HCT116 (cell line): ENCODE data around the gene CCDC174. TPM values are rescaled to one million over a fixed set of nuclear protein-coding genes. Genes with fewer than 3 reads are reported as not detected.

Experiments used
- ATAC-seq: fragments of 200-7000 bp; cut with Tn5 transposase; 2 replicates; pipeline ENCODE4 v1.9.1; 2020; ENCODE audit warnings: mild to moderate bottlenecking, moderate library complexity
- BruUV-seq: library from RNA; stranded (reverse); fragments of 400-500 nt; replicated peaks from 2 replicates; lab custom pipeline; 2021; lab: Mats Ljungman, UMichigan
- CTCF ChIA-PET: fragments of 300-600 bp; sonication (Branson Sonifier 250); formaldehyde crosslinking; loops from one replicate; lab custom pipeline; 2021; ENCODE audit warnings: antibody characterized with exemption; lab: Charles Lee
- POLR2A ChIA-PET: fragments of 300-600, 350-600 bp; sonication (Branson Sonifier 250); formaldehyde crosslinking; loops from one replicate; lab custom pipeline; 2021; ENCODE audit warnings: antibody characterized with exemption; lab: Charles Lee
- RAD21 ChIA-PET, 2 experiments: fragments of 300-600 bp; sonication (Branson Sonifier 250); formaldehyde crosslinking; loops; one replicate each; lab custom pipeline; 2023; ENCODE audit warnings: low total read pairs in 2 of 2; ENCODE audit not compliant: uncharacterized antibody in 2 of 2, unreplicated experiment in 2 of 2, low non-redundant PET in 1 of 2; lab: Charles Lee
- DNase-seq: peaks from one replicate; pipeline ENCODE4 v3.0.0-alpha.2; 2010; ENCODE audit warnings: low read depth, low spot score
- H2AFZ ChIP-seq: fragments of 200-600 bp; shearing (Covaris generic), sonication (generic); 2 replicates; pipeline ENCODE4 v1.6.1; 2017; ENCODE audit warnings: low read depth, mixed run types, mixed read lengths, antibody characterized with exemption, low read length; ENCODE audit not compliant: poor library complexity, severe bottlenecking
- H3K27ac ChIP-seq: 2 replicates; pipeline ENCODE4 v1.5.1; 2012; ENCODE audit warnings: low read depth, low read length
- H3K27me3 ChIP-seq: fragments of 200-600 bp; sonication (generic); 2 replicates; pipeline ENCODE4 v1.6.1; 2016; ENCODE audit warnings: mixed run types, low read length, mixed read lengths; ENCODE audit not compliant: insufficient read depth
- H3K36me3 ChIP-seq, 2 experiments: fragments of 200-500 bp in 1 of 2; fragments of 200-600 bp in 1 of 2; sonication (Bioruptor generic) in 1 of 2; sonication (generic) in 1 of 2; 2 replicates each; pipeline versions ENCODE4 v1.5.1 to v1.6.1; 2014 to 2016; ENCODE audit warnings: low read length in 2 of 2, inconsistent platforms in 1 of 2, mixed read lengths in 1 of 2, mixed run types in 1 of 2; ENCODE audit not compliant: insufficient read depth in 2 of 2, control insufficient read depth in 1 of 2
- H3K4me1 ChIP-seq, 2 experiments: fragments of 200-600 bp in 1 of 2; sonication (generic) in 1 of 2; 2 replicates each; pipeline versions ENCODE4 v1.5.1 to v1.6.1; 2012 to 2017; ENCODE audit warnings: low read length in 2 of 2, inconsistent platforms in 1 of 2, mild to moderate bottlenecking in 1 of 2, mixed read lengths in 1 of 2, mixed run types in 1 of 2, moderate library complexity in 1 of 2; ENCODE audit not compliant: insufficient read depth in 2 of 2, control insufficient read depth in 1 of 2
- H3K4me2 ChIP-seq: fragments of 200-600 bp; sonication (generic); 2 replicates; pipeline ENCODE4 v1.6.1; 2017; ENCODE audit warnings: mixed run types, low read length, mixed read lengths
- H3K4me3 ChIP-seq, 2 experiments: fragments of 200-600 bp in 1 of 2; sonication (generic) in 1 of 2; replicated peaks in 1 of 2; 2 replicates each; pipeline ENCODE4 v1.5.1; 2011 to 2016; ENCODE audit warnings: low read length in 2 of 2, control low read depth in 1 of 2, low read depth in 1 of 2, mild to moderate bottlenecking in 1 of 2, mixed read lengths in 1 of 2, mixed run types in 1 of 2
- H3K79me2 ChIP-seq: fragments of 200-600 bp; sonication (generic); 2 replicates; pipeline ENCODE4 v1.6.1; 2017; ENCODE audit warnings: mild to moderate bottlenecking, mixed run types, low read length, moderate library complexity, mixed read lengths; ENCODE audit not compliant: insufficient read depth
- H3K9ac ChIP-seq: fragments of 200-600 bp; sonication (generic); 2 replicates; pipeline ENCODE4 v1.6.1; 2016; ENCODE audit warnings: low read length, mixed read lengths
- H3K9me2 ChIP-seq: fragments of 200-600 bp; sonication (generic), shearing (Covaris generic); 2 replicates; pipeline ENCODE4 v1.6.1; 2017; ENCODE audit warnings: mixed run types, mild to moderate bottlenecking, moderate library complexity; ENCODE audit not compliant: insufficient read depth
- H3K9me3 ChIP-seq, 2 experiments: fragments of 200-500 bp in 1 of 2; fragments of 200-600 bp in 1 of 2; sonication (Bioruptor generic) in 1 of 2; sonication (generic) in 1 of 2; 2 replicates each; pipeline ENCODE4 v1.6.1; 2014 to 2017; ENCODE audit warnings: low read length in 2 of 2, mixed read lengths in 2 of 2, inconsistent platforms in 1 of 2, low read depth in 1 of 2, mild to moderate bottlenecking in 1 of 2, mixed run types in 1 of 2, moderate library complexity in 1 of 2; ENCODE audit not compliant: control insufficient read depth in 1 of 2, insufficient read depth in 1 of 2
- H4K20me1 ChIP-seq: fragments of 200-600 bp; sonication (generic), shearing (Covaris generic); 2 replicates; pipeline ENCODE4 v1.6.1; 2017; ENCODE audit warnings: mixed run types, mild to moderate bottlenecking, moderate library complexity; ENCODE audit not compliant: insufficient read depth
- ATF3 ChIP-seq: IDR thresholded peaks from 2 replicates; pipeline ENCODE4 v1.6.1; 2012
- CEBPB ChIP-seq: IDR thresholded peaks from 2 replicates; pipeline ENCODE4 v1.6.1; 2012; ENCODE audit warnings: low read depth
- CTCF ChIP-seq, 3 experiments: fragments of 200-600 bp in 1 of 3; sonication (generic) in 1 of 3; IDR thresholded peaks in 2 of 3; conservative IDR thresholded peaks in 1 of 3; 2 replicates each; pipeline ENCODE4 v1.5.1; 2012 to 2017; ENCODE audit warnings: low read depth in 2 of 3, low read length in 2 of 3, antibody characterized with exemption in 1 of 3, borderline replicate concordance in 1 of 3, control low read depth in 1 of 3, mild to moderate bottlenecking in 1 of 3, mixed read lengths in 1 of 3, mixed run types in 1 of 3, moderate library complexity in 1 of 3; ENCODE audit not compliant: insufficient read depth in 1 of 3
- EGR1 ChIP-seq: IDR thresholded peaks from 2 replicates; pipeline ENCODE4 v1.6.1; 2012; ENCODE audit warnings: low read depth
- ELF1 ChIP-seq: IDR thresholded peaks from 2 replicates; pipeline ENCODE4 v1.6.1; 2012; ENCODE audit warnings: low read depth, borderline replicate concordance
- EZH2 ChIP-seq: fragments of 200-600 bp; sonication (generic); IDR thresholded peaks from 2 replicates; pipeline ENCODE4 v1.6.1; 2017; ENCODE audit warnings: antibody characterized with exemption, mixed run types
- JUND ChIP-seq: IDR thresholded peaks from 2 replicates; pipeline ENCODE4 v1.6.1; 2012
- POLR2A ChIP-seq: IDR thresholded peaks from 2 replicates; pipeline ENCODE4 v1.7.0; 2011; ENCODE audit warnings: borderline replicate concordance; ENCODE audit not compliant: insufficient read depth, insufficient read length; ENCODE audit errors: extremely low read depth
- SP1 ChIP-seq: IDR thresholded peaks from 2 replicates; pipeline ENCODE4 v1.6.1; 2012; ENCODE audit warnings: low read depth
- SRF ChIP-seq: IDR thresholded peaks from 2 replicates; pipeline ENCODE4 v1.6.1; 2012; ENCODE audit warnings: low read depth
- YY1 ChIP-seq: IDR thresholded peaks from 2 replicates; pipeline ENCODE4 v1.6.1; 2011; ENCODE audit warnings: low read length, low read depth, moderate library complexity, mild to moderate bottlenecking; ENCODE audit not compliant: insufficient replicate concordance; ENCODE audit errors: extremely low read depth
- ZBTB33 ChIP-seq: IDR thresholded peaks from 2 replicates; pipeline ENCODE4 v1.6.1; 2011; ENCODE audit warnings: mild to moderate bottlenecking, low read length, moderate library complexity; ENCODE audit not compliant: insufficient replicate concordance; ENCODE audit errors: extremely low read depth
- ZFX ChIP-seq: fragments of 450-650 bp; IDR thresholded peaks from 2 replicates; pipeline ENCODE4 v1.6.1; 2017
- ZNF274 ChIP-seq: fragments of 200-500 bp; sonication (Bioruptor generic); IDR thresholded peaks from 2 replicates; pipeline ENCODE4 v1.6.1; 2014; ENCODE audit warnings: mild to moderate bottlenecking, low read depth, low read length, inconsistent platforms
- intact Hi-C: fragments of 100-400 bp; cut with micrococcal nuclease; formaldehyde crosslinking; loops from 2 replicates; pipeline ENCODE4 v1.10.0; 2022
- total RNA-seq: library from RNA; stranded (reverse); gene quantifications from one replicate; pipeline ENCODE4 v1.2.1, GENCODE V29; 2021; ENCODE audit not compliant: unreplicated experiment

Gene CCDC174
- total RNA-seq, 1 experiment from 2014 or later, result 15.6 TPM

GRCh38 chr3:14700891-14701290, 49.3 kb downstream of the CCDC174 start:
- no peak for TF ChIP-seq YY1
- TF ChIP-seq EZH2, result no peak
- TF ChIP-seq ZNF274, result no peak
- TF ChIP-seq SP1, result no peak
- no peak for TF ChIP-seq EGR1
- H3K4me3 ChIP-seq, result no peak overlapping the region
- H3K4me1 ChIP-seq, result no peaks in the 10 kb centered on the region
- ATAC-seq, result no peak
- intact Hi-C loops, result no loop called here
- H2AFZ ChIP-seq, result no peak overlapping the region
- H3K4me2 ChIP-seq, result no peak overlapping the region
- RAD21 ChIA-PET, result no interaction called here
- no peak for DNase-seq
- H3K9me3 ChIP-seq, result no peaks in the 10 kb centered on the region
- no peaks in the 10 kb centered on the region for H4K20me1 ChIP-seq
- H3K27me3 ChIP-seq, result no peaks in the 10 kb centered on the region
- H3K36me3 ChIP-seq, result no peaks in the 10 kb centered on the region
- H3K27ac ChIP-seq, result no peak overlapping the region
- no peak overlapping the region for H3K9ac ChIP-seq
- POLR2A ChIA-PET, result no interaction called here
- no TSS peak for BruUV-seq
- CTCF ChIA-PET, result no interaction called here
- H3K9me2 ChIP-seq, result no peaks in the 10 kb centered on the region
- H3K79me2 ChIP-seq, result no peaks in the 10 kb centered on the region

GRCh38 chr3:14701676-14702075, 50.1 kb downstream of the CCDC174 start:
- H3K79me2 ChIP-seq, result no peaks in the 10 kb centered on the region
- BruUV-seq, result no TSS peak
- H3K9ac ChIP-seq, result no peak overlapping the region
- no peaks in the 10 kb centered on the region for H3K9me2 ChIP-seq
- ATAC-seq (no peak), DNase-seq (no peak)
- no peaks in the 10 kb centered on the region for H3K36me3 ChIP-seq
- no peaks in the 10 kb centered on the region for H3K27me3 ChIP-seq
- H2AFZ ChIP-seq, result no peak overlapping the region
- no peak overlapping the region for H3K27ac ChIP-seq
- CTCF ChIA-PET, result no interaction called here
- TF ChIP-seq SP1, result no peak
- TF ChIP-seq ZBTB33, result no peak
- TF ChIP-seq CEBPB, result no peak
- TF ChIP-seq ZFX, result no peak
- no peak for TF ChIP-seq POLR2A
- TF ChIP-seq ATF3, result no peak
- TF ChIP-seq YY1, result no peak
- no peak for TF ChIP-seq ELF1
- TF ChIP-seq JUND, result no peak
- no peak for TF ChIP-seq CTCF (IDR thresholded peaks at IDR 0.05 in 2 of 3, conservative IDR thresholded peaks at IDR 0.05 in 1 of 3; ENCODE audit: borderline replicate concordance in 1 of 3, insufficient read depth in 1 of 3, low read depth in 2 of 3, low read length in 2 of 3)
- no peak for TF ChIP-seq SRF
- no peak overlapping the region for H3K4me3 ChIP-seq
- RAD21 ChIA-PET, result no interaction called here
- H3K4me1 ChIP-seq, result no peaks in the 10 kb centered on the region
- H3K9me3 ChIP-seq, result no peaks in the 10 kb centered on the region
- POLR2A ChIA-PET, result no interaction called here
- H4K20me1 ChIP-seq, result no peaks in the 10 kb centered on the region
- intact Hi-C loops, result no loop called here
- no peak overlapping the region for H3K4me2 ChIP-seq
